SH-SY5Y (cell line): ENCODE measurements around the gene IQSEC3.

Experiments
- GATA2 ChIP-seq: IDR thresholded peaks from 2 replicates; pipeline ENCODE4 v1.6.1; 2011; ENCODE audit warnings: mild to moderate bottlenecking, low read depth, low read length
- GATA3 ChIP-seq: IDR thresholded peaks from 2 replicates; pipeline ENCODE4 v1.6.1; 2011; ENCODE audit warnings: low read depth, mild to moderate bottlenecking, low read length, moderate library complexity

DNA sequence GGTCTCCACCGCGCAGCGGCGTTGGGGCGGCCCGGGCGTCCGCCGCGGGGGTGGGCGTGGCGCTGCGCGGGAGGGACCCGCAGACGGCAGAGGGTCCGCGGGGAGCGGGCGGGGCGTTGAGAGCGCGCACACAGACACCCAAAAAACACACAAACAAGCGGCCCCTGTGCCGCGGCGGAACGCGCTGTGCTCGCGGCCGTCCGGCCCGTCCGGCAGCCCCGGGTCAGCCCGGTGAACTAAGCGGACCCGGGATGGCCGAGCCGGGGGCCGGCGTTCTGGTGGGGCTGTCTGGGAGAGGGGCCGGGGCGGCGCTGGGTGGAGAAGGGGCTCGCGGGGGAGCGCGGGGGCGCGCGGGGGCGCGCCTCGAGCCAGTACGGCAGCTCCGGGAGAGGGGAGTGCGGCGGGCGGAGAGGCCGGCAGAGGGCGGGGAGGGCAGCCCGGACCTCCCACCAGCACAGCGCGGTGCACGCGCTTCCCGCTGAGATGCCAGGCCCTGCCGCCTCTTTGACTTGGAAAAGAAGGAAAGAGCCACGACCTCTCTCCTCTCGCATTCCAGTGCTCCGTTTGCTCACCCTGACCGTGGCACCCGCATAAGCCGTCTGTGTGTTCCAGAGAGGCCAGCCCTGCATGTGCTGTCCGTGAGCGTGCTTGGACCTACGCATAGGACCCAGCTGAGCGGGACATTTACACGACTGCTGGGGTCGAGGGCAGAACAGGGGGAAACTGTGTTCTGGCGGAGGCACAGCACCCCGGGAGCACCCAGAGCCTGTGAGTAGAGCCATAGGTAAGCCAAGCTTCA, 137.1 kb downstream of the IQSEC3 start:
- TF ChIP-seq GATA2 = no peak
- TF ChIP-seq GATA3 = no peak
